Nephron (organoid): ENCODE results near the gene CDH24.

ENCODE experiments used
- H3K27ac Mint-ChIP-seq, 3 experiments: 2 replicates each; pipeline ENCODE4 v1.8.0; 2020; ENCODE audit warnings: mixed read lengths in 3 of 3, mild to moderate bottlenecking in 2 of 3, moderate library complexity in 1 of 3
- H3K27me3 Mint-ChIP-seq: 2 replicates; pipeline ENCODE4 v1.8.0; 2021; ENCODE audit warnings: low read depth, mild to moderate bottlenecking, moderate library complexity, mixed read lengths
- H3K36me3 Mint-ChIP-seq: 2 replicates; pipeline ENCODE4 v1.8.0; 2020; ENCODE audit warnings: low read depth, mixed read lengths
- H3K4me1 Mint-ChIP-seq: 2 replicates; pipeline ENCODE4 v1.8.0; 2020; ENCODE audit warnings: mixed read lengths
- H3K4me3 Mint-ChIP-seq, 3 experiments: 2 replicates each; pipeline ENCODE4 v1.8.0; 2020; ENCODE audit warnings: mild to moderate bottlenecking in 3 of 3, mixed read lengths in 3 of 3, moderate library complexity in 2 of 3
- H3K9me3 Mint-ChIP-seq: 2 replicates; pipeline ENCODE4 v1.8.0; 2020; ENCODE audit warnings: mixed read lengths
- TF ChIP-seq, protein P1 (sequence below), 3 experiments: fragments of 200-600 bp; sonication (generic); IDR thresholded peaks; one replicate each; pipeline ENCODE4 v1.5.0; 2021; ENCODE audit warnings: antibody characterized with exemption in 3 of 3; ENCODE audit not compliant: unreplicated experiment in 3 of 3

Gene CDH24

DNA sequence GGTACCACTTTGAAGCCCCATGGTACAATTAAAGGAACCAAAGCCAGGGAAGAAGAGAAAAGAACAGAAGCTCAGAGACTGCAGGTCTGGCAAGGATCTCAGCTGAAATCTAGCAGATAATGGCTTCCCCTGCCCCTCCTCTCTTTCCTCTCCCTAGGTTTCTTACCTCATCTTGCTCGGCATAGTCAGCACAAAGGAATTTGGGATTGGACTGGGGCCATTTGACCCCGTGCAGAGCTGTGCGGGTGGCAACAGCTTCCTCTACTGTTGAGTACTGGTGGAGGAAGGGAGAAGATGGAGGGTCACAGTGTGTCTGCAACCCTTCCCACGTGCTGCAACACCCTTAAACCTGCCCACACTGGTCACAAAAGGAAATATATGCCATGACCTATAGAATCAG, 4.7 kb upstream of the CDH24 start:
- no peaks in the 10 kb centered on the region for H3K27me3 Mint-ChIP-seq
- H3K4me3 Mint-ChIP-seq: no peak overlapping the region
- H3K9me3 Mint-ChIP-seq: no peaks in the 10 kb centered on the region
- peaks cover 77% of the 10 kb centered on the region for H3K36me3 Mint-ChIP-seq
- H3K27ac Mint-ChIP-seq: peak overlapping the region; percentile 36 to 87 (median 67)
- peaks cover 30% of the 10 kb centered on the region for H3K4me1 Mint-ChIP-seq
- TF ChIP-seq, protein P1, sequence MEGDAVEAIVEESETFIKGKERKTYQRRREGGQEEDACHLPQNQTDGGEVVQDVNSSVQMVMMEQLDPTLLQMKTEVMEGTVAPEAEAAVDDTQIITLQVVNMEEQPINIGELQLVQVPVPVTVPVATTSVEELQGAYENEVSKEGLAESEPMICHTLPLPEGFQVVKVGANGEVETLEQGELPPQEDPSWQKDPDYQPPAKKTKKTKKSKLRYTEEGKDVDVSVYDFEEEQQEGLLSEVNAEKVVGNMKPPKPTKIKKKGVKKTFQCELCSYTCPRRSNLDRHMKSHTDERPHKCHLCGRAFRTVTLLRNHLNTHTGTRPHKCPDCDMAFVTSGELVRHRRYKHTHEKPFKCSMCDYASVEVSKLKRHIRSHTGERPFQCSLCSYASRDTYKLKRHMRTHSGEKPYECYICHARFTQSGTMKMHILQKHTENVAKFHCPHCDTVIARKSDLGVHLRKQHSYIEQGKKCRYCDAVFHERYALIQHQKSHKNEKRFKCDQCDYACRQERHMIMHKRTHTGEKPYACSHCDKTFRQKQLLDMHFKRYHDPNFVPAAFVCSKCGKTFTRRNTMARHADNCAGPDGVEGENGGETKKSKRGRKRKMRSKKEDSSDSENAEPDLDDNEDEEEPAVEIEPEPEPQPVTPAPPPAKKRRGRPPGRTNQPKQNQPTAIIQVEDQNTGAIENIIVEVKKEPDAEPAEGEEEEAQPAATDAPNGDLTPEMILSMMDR (IDR thresholded peaks at IDR 0.05; ENCODE audit: unreplicated experiment in 3 of 3): no peak

DNA sequence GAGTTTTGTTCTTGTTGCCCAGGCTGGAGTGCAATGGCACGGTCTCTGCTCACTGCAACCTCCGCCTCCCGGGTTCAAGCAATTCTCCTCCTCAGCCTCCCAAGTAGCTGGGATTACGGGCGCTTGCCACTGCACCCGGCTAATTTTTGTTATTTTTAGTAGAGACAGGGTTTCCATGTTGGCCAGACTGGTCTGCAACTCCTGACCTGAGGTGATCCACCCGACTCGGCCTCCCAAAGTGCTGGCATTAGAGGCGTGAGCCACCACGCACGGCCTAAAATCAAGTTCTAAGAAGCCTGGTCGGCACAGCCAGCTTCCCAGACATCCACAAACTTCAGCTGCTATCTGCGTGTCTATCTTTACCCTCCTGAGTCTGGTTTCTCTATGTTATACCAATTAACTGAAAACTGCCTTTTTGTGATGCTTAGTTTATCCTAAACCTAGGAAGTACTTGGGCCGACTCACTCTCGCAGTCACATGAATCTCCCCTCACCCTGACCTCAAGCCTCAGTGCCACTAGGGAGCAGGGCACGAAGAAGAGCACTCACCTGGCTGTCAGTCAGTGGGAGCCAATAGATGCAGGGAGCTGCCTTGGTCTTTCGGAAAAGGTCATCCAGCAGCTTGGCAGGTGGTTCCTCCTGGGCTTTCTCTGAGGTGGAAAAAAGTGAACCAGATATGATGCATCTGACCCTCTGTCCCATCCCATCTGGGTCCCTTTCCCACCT, 3.4 kb upstream of the CDH24 start:
- H3K27me3 Mint-ChIP-seq: no peaks in the 10 kb centered on the region
- no peaks in the 10 kb centered on the region for H3K9me3 Mint-ChIP-seq
- no peak overlapping the region for H3K4me3 Mint-ChIP-seq
- peaks cover 64% of the 10 kb centered on the region for H3K36me3 Mint-ChIP-seq
- TF ChIP-seq, protein P1 (IDR thresholded peaks at IDR 0.05; ENCODE audit: unreplicated experiment in 3 of 3): no peak
- H3K4me1 Mint-ChIP-seq: peaks cover 35% of the 10 kb centered on the region
- H3K27ac Mint-ChIP-seq: peak overlapping the region in 1 of 3 experiments; percentile 54

DNA sequence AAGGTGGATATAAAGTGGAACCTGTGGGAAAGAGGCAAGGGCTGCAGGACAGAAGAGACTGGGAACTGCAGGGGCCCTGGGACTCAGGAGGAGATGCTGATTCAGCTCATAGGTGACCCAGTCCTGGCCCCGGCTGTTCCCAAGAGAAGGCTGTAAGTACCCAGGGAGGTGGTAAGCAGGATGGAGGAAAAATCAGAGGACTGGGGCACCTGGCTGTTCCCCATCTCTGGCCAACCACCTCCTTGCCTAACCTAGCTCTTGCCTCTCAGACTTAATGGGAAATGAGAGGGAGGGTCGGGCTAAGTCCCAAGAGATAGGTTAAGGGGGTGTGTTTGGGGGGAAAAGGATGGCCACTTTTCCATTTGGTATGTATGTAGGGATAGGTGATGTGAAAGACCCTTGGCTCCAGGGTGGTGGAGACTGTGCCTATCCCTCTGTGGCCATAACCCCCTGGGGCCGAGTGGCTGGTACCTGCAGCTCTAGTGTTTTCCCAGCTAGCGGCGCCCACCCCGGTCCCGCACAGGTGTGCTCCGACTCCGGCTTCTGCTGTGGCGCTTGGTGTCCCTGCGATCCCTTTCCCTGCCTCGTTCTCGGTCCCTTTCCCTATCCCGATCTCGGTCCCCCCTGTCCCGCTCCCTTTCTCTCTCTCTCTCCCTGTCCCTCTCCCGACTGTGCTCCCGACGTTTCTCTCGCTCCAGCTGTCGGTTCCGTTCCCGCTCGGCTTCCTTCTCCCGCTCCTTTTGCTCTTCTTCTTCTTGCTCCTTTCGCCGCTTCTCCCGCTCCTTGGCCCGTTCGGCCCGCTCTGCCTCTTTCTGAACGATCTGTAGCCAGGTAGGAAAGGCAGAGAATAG, 1.6 kb upstream of the CDH24 start:
- H3K36me3 Mint-ChIP-seq: peaks cover 46% of the 10 kb centered on the region
- TF ChIP-seq, protein P1 (IDR thresholded peaks at IDR 0.05; ENCODE audit: unreplicated experiment in 3 of 3): no peak
- H3K9me3 Mint-ChIP-seq: no peaks in the 10 kb centered on the region
- H3K4me3 Mint-ChIP-seq: peak overlapping the region; percentile 33 to 68 (median 48)
- H3K27me3 Mint-ChIP-seq: no peaks in the 10 kb centered on the region
- peak overlapping the region; percentile 40 to 81 (median 53) for H3K27ac Mint-ChIP-seq
- peaks cover 38% of the 10 kb centered on the region for H3K4me1 Mint-ChIP-seq

DNA sequence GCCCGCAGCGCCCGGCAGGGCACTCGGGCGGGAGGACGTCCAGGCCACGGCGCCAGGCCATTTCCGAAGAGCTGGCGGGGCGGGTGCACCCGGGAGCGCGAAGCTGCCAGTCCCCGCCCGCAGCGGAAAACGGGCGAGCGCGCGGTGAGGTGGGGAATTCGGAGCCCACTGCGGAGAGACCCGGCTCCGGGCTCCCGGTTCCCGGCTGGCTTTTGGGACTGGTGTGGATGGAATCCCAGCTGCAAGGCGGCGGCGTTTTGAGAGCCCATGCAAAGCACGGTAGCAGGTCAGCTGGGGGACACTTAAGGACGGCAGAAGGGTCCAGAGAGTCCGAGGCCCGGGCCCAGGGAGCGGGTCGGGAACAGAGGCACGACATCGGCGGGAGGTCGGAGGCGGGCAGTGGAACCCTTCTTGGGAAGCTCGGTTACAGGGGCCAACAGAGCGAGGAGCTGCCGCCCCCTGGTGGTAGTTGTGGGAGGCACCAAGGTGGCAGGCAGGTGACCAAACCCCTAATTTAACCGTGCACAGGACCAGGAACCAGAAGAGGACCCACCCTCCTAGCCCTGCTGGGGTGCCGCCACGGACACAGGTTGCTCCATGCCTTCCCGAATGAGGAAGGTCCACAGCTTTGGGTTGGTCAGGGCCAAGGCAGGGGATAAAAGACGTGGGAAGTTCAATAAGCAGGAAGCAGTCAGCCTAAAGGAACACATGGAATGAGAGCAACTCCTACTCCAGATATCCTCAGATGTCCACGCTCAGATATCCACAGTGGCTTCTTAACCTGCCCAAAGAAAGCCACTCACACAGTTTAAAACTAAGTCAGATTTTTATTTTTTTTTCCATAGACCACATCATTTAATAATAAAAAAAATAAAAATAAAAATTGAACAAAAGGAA, 685 bp upstream of the CDH24 start:
- peaks cover 39% of the 10 kb centered on the region for H3K36me3 Mint-ChIP-seq

More for the DNA sequence above, 685 bp upstream of the CDH24 start:
- H3K27ac Mint-ChIP-seq: peak overlapping the region; percentile 51 to 75 (median 73)
- TF ChIP-seq, protein P1 (IDR thresholded peaks at IDR 0.05; ENCODE audit: unreplicated experiment in 3 of 3): peak; percentile 89 to 97 (median 94)
- peak overlapping the region; percentile 85 to 91 (median 87) for H3K4me3 Mint-ChIP-seq
- H3K27me3 Mint-ChIP-seq: no peaks in the 10 kb centered on the region
- peaks cover 31% of the 10 kb centered on the region for H3K4me1 Mint-ChIP-seq
- H3K9me3 Mint-ChIP-seq: no peaks in the 10 kb centered on the region
